Subcutaneous abdominal adipose tissue (tissue), 5 donors: ENCODE results near the gene RUSF1.

ENCODE experiments used
- H3K27ac ChIP-seq: one replicate; pipeline ENCODE4 v1.7.0; 2013; ENCODE audit warnings: low read depth, mild to moderate bottlenecking, inconsistent platforms, low read length, moderate library complexity
- H3K27me3 ChIP-seq, 5 donors: one replicate each; pipeline ENCODE4 v1.7.0; 2013; ENCODE audit warnings: low read length in 5 of 5, inconsistent platforms in 1 of 5; ENCODE audit not compliant: control insufficient read depth in 5 of 5, insufficient read depth in 4 of 5
- H3K36me3 ChIP-seq, 5 donors: one replicate each; pipeline ENCODE4 v1.7.0; 2013; ENCODE audit warnings: low read length in 5 of 5; ENCODE audit not compliant: control insufficient read depth in 5 of 5, insufficient read depth in 5 of 5
- H3K4me1 ChIP-seq, 5 donors: one replicate each; pipeline ENCODE4 v1.7.0; 2013; ENCODE audit warnings: low read length in 5 of 5, mild to moderate bottlenecking in 3 of 5, moderate library complexity in 1 of 5; ENCODE audit not compliant: control insufficient read depth in 5 of 5, insufficient read depth in 5 of 5
- H3K4me3 ChIP-seq, 5 donors: one replicate each; pipeline ENCODE4 v1.7.0; 2013; ENCODE audit warnings: low read length in 5 of 5, low read depth in 1 of 5
- H3K9ac ChIP-seq, 5 donors: one replicate each; pipeline ENCODE4 v1.7.0; 2013; ENCODE audit warnings: low read length in 5 of 5, mild to moderate bottlenecking in 4 of 5, moderate library complexity in 3 of 5
- H3K9me3 ChIP-seq, 5 donors: one replicate each; pipeline ENCODE4 v1.7.0; 2013; ENCODE audit warnings: low read length in 5 of 5; ENCODE audit not compliant: control insufficient read depth in 5 of 5
- donor health status: healthy.
- donor health status: healthy.
- donor health status: healthy.
- donor health status: healthy.
- donor health status: healthy.

RUSF1 gene

GRCh38 chr16:31480851-31481536, 27.2 kb downstream of the RUSF1 start:
- Histone ChIP-seq H3K9me3 (no peaks in the 10 kb centered on the region), H3K27me3 (peaks cover 11 to 24% (median 13%) of the 10 kb centered on the region in 5 donors), H3K4me3 (no peak overlapping the region), H3K36me3 (peaks cover 0 to 21% (median 17%) of the 10 kb centered on the region in 5 donors), H3K4me1 (peaks cover 0 to 12% (median 6%) of the 10 kb centered on the region in 5 donors), H3K9ac (peak overlapping the region in 1 of 5 donors; percentile 20), H3K27ac (no peak overlapping the region)

- Histone ChIP-seq H3K36me3 (peaks cover 0 to 28% (median 24%) of the 10 kb centered on the region in 5 donors), H3K27ac (no peak overlapping the region), H3K9ac (no peak overlapping the region), H3K4me3 (no peak overlapping the region), H3K9me3 (no peaks in the 10 kb centered on the region), H3K4me1 (peaks cover 0 to 15% (median 6%) of the 10 kb centered on the region in 5 donors), H3K27me3 (peaks cover 0 to 15% (median 6%) of the 10 kb centered on the region in 5 donors)
Observed at GRCh38 chr16:31479751-31480150, 28.4 kb downstream of the RUSF1 start.

- Histone ChIP-seq H3K9ac (no peak overlapping the region), H3K36me3 (peaks cover 0 to 36% (median 32%) of the 10 kb centered on the region in 5 donors), H3K4me1 (peaks cover 0 to 23% (median 6%) of the 10 kb centered on the region in 5 donors), H3K4me3 (no peak overlapping the region), H3K9me3 (no peaks in the 10 kb centered on the region), H3K27ac (no peak overlapping the region), H3K27me3 (peaks cover 0 to 11% (median 5%) of the 10 kb centered on the region in 5 donors)
Observed at GRCh38 chr16:31478956-31479355, 29.2 kb downstream of the RUSF1 start.

GRCh38 chr16:31477220-31478216, 30.7 kb downstream of the RUSF1 start:
- peaks cover 0 to 15% (median 8%) of the 10 kb centered on the region in 5 donors for H3K27me3 ChIP-seq
- H3K9ac ChIP-seq, result no peak overlapping the region
- H3K9me3 ChIP-seq, result peaks cover 0 to 5% (median 0%) of the 10 kb centered on the region in 5 donors
- H3K36me3 ChIP-seq, result peaks cover 0 to 44% (median 37%) of the 10 kb centered on the region in 5 donors
- peak overlapping the region in 3 of 5 donors; percentile 16 to 52 (median 29) for H3K4me3 ChIP-seq
- H3K27ac ChIP-seq, result no peak overlapping the region
- peaks cover 0 to 37% (median 12%) of the 10 kb centered on the region in 5 donors for H3K4me1 ChIP-seq

- peaks cover 0 to 45% (median 20%) of the 10 kb centered on the region in 5 donors for H3K4me1 ChIP-seq
- H3K4me3 ChIP-seq, result peak overlapping the region in 2 of 5 donors; percentile 33 to 52
- peaks cover 0 to 6% (median 0%) of the 10 kb centered on the region in 5 donors for H3K9me3 ChIP-seq
- no peak overlapping the region for H3K9ac ChIP-seq
- H3K27me3 ChIP-seq, result peaks cover 0 to 19% (median 11%) of the 10 kb centered on the region in 5 donors
- H3K36me3 ChIP-seq, result peaks cover 0 to 44% (median 37%) of the 10 kb centered on the region in 5 donors
- no peak overlapping the region for H3K27ac ChIP-seq
Observed at GRCh38 chr16:31476303-31477219, 31.6 kb downstream of the RUSF1 start.

- peaks cover 0 to 44% (median 37%) of the 10 kb centered on the region in 5 donors for H3K36me3 ChIP-seq
- H3K9ac ChIP-seq, result no peak overlapping the region
- peaks cover 0 to 50% (median 22%) of the 10 kb centered on the region in 5 donors for H3K4me1 ChIP-seq
- H3K27me3 ChIP-seq, result peaks cover 0 to 24% (median 13%) of the 10 kb centered on the region in 5 donors
- no peak overlapping the region for H3K27ac ChIP-seq
- H3K4me3 ChIP-seq, result no peak overlapping the region
- H3K9me3 ChIP-seq, result peaks cover 0 to 6% (median 0%) of the 10 kb centered on the region in 5 donors
Observed at GRCh38 chr16:31475946-31476302, 32.3 kb downstream of the RUSF1 start.

GRCh38 chr16:31474773-31475738, 33.1 kb downstream of the RUSF1 start:
- no peak overlapping the region for H3K27ac ChIP-seq

GRCh38 chr16:31474173-31474714, 33.9 kb downstream of the RUSF1 start:
- no peak overlapping the region for H3K27ac ChIP-seq
- H3K4me1 ChIP-seq, result peaks cover 0 to 44% (median 22%) of the 10 kb centered on the region in 5 donors

More at GRCh38 chr16:31474773-31475738, 33.1 kb downstream of the RUSF1 start:
- H3K9me3 ChIP-seq, result peaks cover 0 to 6% (median 0%) of the 10 kb centered on the region in 5 donors
- peaks cover 0 to 44% (median 22%) of the 10 kb centered on the region in 5 donors for H3K4me1 ChIP-seq
- no peak overlapping the region for H3K4me3 ChIP-seq
- peaks cover 0 to 44% (median 37%) of the 10 kb centered on the region in 5 donors for H3K36me3 ChIP-seq
- peaks cover 0 to 24% (median 13%) of the 10 kb centered on the region in 5 donors for H3K27me3 ChIP-seq
- H3K9ac ChIP-seq, result no peak overlapping the region

More at GRCh38 chr16:31474173-31474714, 33.9 kb downstream of the RUSF1 start:
- Histone ChIP-seq H3K27me3 (peaks cover 0 to 19% (median 13%) of the 10 kb centered on the region in 5 donors), H3K9me3 (peaks cover 0 to 6% (median 0%) of the 10 kb centered on the region in 5 donors), H3K4me3 (no peak overlapping the region), H3K9ac (no peak overlapping the region), H3K36me3 (peaks cover 0 to 44% (median 37%) of the 10 kb centered on the region in 5 donors)
